Gastroesophageal sphincter (tissue), 3 donors: Measurements from ENCODE around the gene MYRF.

ENCODE experiments used
- CTCF ChIP-seq, 4 experiments: fragments of 200-600 bp in 2 of 4; fragments of 450-650 bp in 2 of 4; sonication (generic) in 1 of 4; IDR thresholded peaks; one replicate each; pipeline ENCODE4 v1.5.1; 2017 to 2019; ENCODE audit warnings: antibody characterized with exemption in 4 of 4, mild to moderate bottlenecking in 2 of 4, moderate library complexity in 2 of 4
- POLR2AphosphoS5 ChIP-seq: sonication (generic); formaldehyde crosslinking; IDR thresholded peaks from one replicate; pipeline ENCODE4 v1.6.1; 2017; ENCODE audit warnings: antibody characterized with exemption

- TF ChIP-seq CTCF (IDR thresholded peaks at IDR 0.05) = no peak
- TF ChIP-seq POLR2AphosphoS5 = no peak
Observed at GRCh38 chr11:61725781-61726231, 26.6 kb upstream of the MYRF start.
